Effector CD8-positive, alpha-beta T cell (primary cell): ENCODE results near the gene MYCBPAP.

Experiments used
- DNase-seq: peaks from one replicate; lab custom pipeline; 2025; lab: John Stamatoyannopoulos, UW

Gene MYCBPAP

DNA sequence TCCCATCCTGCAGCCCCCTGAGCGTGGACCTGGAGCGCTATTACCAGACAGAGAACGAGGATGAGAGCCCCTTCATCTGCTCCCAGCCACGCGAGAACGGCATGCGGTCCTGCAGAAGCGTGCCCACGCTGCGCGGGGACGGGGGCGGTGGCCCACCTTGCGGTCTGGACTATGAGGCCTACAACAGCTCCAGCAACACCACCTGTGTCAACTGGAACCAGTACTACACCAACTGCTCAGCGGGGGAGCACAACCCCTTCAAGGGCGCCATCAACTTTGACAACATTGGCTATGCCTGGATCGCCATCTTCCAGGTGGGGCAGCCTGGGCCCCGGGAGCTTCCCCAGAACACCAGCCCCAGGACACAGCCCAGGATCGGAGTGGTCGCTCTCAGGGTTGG is 64.3 kb downstream of the MYCBPAP start:
- no peak for DNase-seq

DNA sequence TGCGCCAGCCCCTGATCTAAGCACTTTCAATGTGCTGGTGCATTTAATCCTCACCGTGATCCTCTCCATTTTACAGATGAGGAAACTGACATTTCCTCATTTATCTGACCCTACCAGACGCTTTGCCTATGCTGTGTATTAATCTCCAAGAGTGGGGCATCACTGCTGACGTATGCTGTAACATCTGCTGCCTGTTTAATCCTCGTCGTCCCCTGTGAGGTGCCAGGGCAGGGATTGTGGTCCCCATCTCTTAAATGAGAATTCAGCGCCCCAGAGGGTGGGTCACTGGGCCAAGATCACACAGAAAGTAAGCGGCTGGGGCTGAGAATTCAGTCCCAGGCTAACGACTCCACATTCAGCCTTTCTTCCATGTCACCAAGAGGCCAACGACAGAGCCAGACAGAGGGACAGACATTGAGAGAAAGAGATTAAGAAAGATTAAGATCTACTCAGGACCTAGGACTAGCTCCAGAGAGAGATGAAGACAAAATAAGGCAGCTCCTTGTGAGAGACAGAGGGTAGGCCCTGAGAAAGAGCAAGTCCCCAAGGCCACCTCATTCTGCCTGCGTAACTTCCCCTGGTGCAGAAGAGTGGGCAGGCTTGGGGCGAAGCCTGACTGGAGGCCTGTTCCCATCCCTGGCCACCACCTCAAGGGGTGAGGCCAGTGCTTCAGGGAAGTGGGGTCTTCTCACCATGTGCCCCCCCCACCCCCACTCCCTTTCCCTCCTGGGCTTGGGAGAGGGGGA is 65.8 kb downstream of the MYCBPAP start:
- DNase-seq, result no peak

DNA sequence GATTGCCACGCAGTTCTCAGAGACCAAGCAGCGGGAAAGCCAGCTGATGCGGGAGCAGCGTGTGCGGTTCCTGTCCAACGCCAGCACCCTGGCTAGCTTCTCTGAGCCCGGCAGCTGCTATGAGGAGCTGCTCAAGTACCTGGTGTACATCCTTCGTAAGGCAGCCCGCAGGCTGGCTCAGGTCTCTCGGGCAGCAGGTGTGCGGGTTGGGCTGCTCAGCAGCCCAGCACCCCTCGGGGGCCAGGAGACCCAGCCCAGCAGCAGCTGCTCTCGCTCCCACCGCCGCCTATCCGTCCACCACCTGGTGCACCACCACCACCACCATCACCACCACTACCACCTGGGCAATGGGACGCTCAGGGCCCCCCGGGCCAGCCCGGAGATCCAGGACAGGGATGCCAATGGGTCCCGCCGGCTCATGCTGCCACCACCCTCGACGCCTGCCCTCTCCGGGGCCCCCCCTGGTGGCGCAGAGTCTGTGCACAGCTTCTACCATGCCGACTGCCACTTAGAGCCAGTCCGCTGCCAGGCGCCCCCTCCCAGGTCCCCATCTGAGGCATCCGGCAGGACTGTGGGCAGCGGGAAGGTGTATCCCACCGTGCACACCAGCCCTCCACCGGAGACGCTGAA is 67.5 kb downstream of the MYCBPAP start:
- DNase-seq, result no peak

DNA sequence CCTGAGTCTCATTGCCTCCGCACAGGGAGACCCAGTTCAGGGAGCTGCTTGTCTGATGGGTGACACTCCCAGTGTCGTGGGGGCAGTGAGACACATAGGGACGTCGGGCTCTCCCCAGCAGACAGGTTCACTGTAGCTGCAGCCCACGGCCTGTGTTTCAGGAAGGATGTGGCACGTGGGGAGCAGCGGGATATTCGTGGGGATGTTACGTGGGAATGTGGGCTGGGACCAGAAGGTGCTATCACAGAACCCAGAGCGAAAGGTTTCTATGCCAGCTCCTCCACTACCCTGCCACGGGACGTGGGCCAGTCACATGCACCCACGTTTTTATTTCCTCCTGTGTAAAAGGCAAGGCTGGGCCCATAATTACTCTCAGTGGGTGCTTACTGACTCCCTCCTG is 68.6 kb downstream of the MYCBPAP start:
- no peak for DNase-seq

DNA sequence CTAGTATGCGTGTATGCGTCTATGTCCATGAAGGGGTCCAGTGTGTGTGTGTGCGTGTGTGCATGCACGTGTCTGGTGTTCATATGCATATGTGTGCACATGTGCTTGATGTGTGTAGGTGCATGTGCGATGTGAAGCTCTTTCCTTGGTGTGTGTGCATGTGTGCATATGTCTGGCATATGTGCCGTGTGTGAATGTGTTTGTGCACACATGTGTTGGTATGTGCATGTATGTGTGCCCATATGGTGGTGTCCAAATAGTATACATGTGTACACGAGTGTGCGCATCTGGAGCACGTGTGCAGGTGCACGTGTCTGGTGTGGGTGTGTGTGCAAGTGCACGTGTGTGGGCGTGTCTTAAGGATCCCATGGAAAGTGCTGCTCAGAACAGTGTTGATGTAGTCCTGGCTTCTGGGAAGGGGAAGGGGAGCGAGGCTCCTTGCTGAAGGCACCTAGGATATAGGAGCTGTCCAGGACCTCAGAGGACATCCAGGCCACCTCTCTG is 69.3 kb downstream of the MYCBPAP start:
- no peak for DNase-seq

DNA sequence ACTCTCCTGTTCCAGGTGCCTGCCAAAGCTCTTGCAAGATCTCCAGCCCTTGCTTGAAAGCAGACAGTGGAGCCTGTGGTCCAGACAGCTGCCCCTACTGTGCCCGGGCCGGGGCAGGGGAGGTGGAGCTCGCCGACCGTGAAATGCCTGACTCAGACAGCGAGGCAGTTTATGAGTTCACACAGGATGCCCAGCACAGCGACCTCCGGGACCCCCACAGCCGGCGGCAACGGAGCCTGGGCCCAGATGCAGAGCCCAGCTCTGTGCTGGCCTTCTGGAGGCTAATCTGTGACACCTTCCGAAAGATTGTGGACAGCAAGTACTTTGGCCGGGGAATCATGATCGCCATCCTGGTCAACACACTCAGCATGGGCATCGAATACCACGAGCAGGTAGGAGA is 69.9 kb downstream of the MYCBPAP start:
- no peak for DNase-seq

DNA sequence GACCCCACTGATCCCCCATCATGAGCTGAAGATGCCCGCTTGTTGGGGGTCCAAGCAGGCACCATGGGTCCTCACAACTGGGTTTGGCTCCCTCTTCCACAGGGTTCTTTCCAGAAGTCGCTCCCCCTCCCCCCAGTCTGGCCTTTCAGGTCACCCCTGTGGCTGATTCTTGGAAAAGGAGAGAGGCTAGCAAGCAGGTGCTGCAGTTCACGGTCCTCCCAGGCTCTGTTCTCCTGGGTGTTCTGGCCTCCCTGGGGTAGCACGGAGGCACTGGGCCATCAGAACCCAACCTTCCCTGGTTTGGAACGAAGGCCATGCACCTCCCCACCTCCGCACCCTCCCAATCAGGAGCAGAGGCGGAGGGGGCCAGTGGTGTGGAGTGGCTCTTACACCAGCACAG is 71.2 kb downstream of the MYCBPAP start:
- DNase-seq, result no peak

DNA sequence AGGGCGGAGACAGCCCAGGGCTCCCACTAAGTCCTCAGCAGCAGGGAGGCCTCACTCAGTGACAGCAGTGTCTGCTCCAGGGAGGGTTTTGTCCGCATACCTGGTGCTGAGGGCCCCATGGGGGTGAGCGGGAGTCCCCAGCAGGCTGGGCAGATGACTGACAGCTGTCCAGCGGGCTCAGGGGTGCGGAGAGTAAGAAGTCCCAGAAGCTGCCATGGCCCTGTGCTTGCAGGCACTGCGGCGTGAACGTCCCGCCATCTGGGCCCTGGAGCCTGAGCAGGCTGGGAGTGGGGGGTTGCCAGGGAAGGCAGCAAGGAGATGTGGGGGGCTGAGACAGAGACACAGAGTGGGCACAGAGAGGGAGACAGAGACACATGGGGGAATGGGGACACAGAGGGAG is 72.4 kb downstream of the MYCBPAP start:
- no peak for DNase-seq
